IPS-NIHi7 (cell line): ENCODE measurements around the gene NPHP4.
"Not testable (repeated sequence)": the region's sequence is repeated elsewhere in the genome, so short reads cannot be mapped to it uniquely, and the experiment has no call there.

Experiments
- DNase-seq: peaks from one replicate; pipeline ENCODE4 v3.0.0; 2012; ENCODE audit warnings: mixed read lengths; ENCODE audit errors: extremely low spot score

The NPHP4 gene

GRCh38 chr1:5911871-5912271, 80.4 kb downstream of the NPHP4 start:
- DNase-seq: no peak

- no peak for DNase-seq
These were observed 81.1 kb downstream of the NPHP4 start for GRCh38 chr1:5911157-5911556.

GRCh38 chr1:5910666-5911065, 81.6 kb downstream of the NPHP4 start:
- DNase-seq: no peak

GRCh38 chr1:5910276-5910620, 82.0 kb downstream of the NPHP4 start:
- DNase-seq: no peak

- no peak for DNase-seq
These were observed 82.5 kb downstream of the NPHP4 start for GRCh38 chr1:5909576-5910275.

- no peak for DNase-seq
These were observed 83.5 kb downstream of the NPHP4 start for GRCh38 chr1:5908461-5909375.

- no peak for DNase-seq
These were observed 84.3 kb downstream of the NPHP4 start for GRCh38 chr1:5907966-5908365.

- no peak for DNase-seq
These were observed 84.8 kb downstream of the NPHP4 start for GRCh38 chr1:5907386-5907785.

GRCh38 chr1:5906966-5907365, 85.3 kb downstream of the NPHP4 start:
- DNase-seq: no peak

- no peak for DNase-seq
These were observed 86.1 kb downstream of the NPHP4 start for GRCh38 chr1:5906116-5906515.

GRCh38 chr1:5905436-5905835, 86.8 kb downstream of the NPHP4 start:
- DNase-seq: no peak

- no peak for DNase-seq
These were observed 87.7 kb downstream of the NPHP4 start for GRCh38 chr1:5904551-5904950.

GRCh38 chr1:5903680-5904079, 88.5 kb downstream of the NPHP4 start:
- no peak for DNase-seq

GRCh38 chr1:5903031-5903430, 89.2 kb downstream of the NPHP4 start:
- DNase-seq: no peak

GRCh38 chr1:5901841-5902240, 90.4 kb downstream of the NPHP4 start:
- peak; percentile 60 for DNase-seq

GRCh38 chr1:5901150-5901549, 91.1 kb downstream of the NPHP4 start:
- no peak for DNase-seq

- DNase-seq: no peak
These were observed 94.0 kb downstream of the NPHP4 start for GRCh38 chr1:5898266-5898665.

- DNase-seq: peak; percentile 56
These were observed 95.2 kb downstream of the NPHP4 start for GRCh38 chr1:5896706-5897660.

- no peak for DNase-seq
These were observed 96.5 kb downstream of the NPHP4 start for GRCh38 chr1:5895446-5896406.

GRCh38 chr1:5893699-5894278, 98.4 kb downstream of the NPHP4 start:
- not testable (repeated sequence) for DNase-seq
